HCT116 (cell line): ENCODE data around the gene MCRIP1.

ENCODE experiments used
- EGR1 ChIP-seq: IDR thresholded peaks from 2 replicates; pipeline ENCODE4 v1.6.1; 2012; ENCODE audit warnings: low read depth
- POLR2A ChIP-seq: IDR thresholded peaks from 2 replicates; pipeline ENCODE4 v1.7.0; 2011; ENCODE audit warnings: borderline replicate concordance; ENCODE audit not compliant: insufficient read depth, insufficient read length; ENCODE audit errors: extremely low read depth
- POLR2AphosphoS5 ChIP-seq: IDR thresholded peaks from 2 replicates; pipeline ENCODE4 v1.6.1; 2011; ENCODE audit warnings: mild to moderate bottlenecking, low read depth, low read length, moderate library complexity
- RAD21 ChIP-seq: IDR thresholded peaks from 2 replicates; pipeline ENCODE4 v1.6.1; 2012; ENCODE audit warnings: low read depth, mild to moderate bottlenecking
- SIN3A ChIP-seq: IDR thresholded peaks from 2 replicates; pipeline ENCODE4 v1.6.1; 2012; ENCODE audit warnings: low read depth
- TF ChIP-seq, protein P1 (sequence below), 3 experiments: fragments of 200-600 bp in 1 of 3; sonication (generic) in 1 of 3; IDR thresholded peaks in 2 of 3; conservative IDR thresholded peaks in 1 of 3; 2 replicates each; pipeline ENCODE4 v1.5.1; 2012 to 2017; ENCODE audit warnings: low read depth in 2 of 3, low read length in 2 of 3, antibody characterized with exemption in 1 of 3, borderline replicate concordance in 1 of 3, control low read depth in 1 of 3, mild to moderate bottlenecking in 1 of 3, mixed read lengths in 1 of 3, mixed run types in 1 of 3, moderate library complexity in 1 of 3; ENCODE audit not compliant: insufficient read depth in 1 of 3

DNA sequence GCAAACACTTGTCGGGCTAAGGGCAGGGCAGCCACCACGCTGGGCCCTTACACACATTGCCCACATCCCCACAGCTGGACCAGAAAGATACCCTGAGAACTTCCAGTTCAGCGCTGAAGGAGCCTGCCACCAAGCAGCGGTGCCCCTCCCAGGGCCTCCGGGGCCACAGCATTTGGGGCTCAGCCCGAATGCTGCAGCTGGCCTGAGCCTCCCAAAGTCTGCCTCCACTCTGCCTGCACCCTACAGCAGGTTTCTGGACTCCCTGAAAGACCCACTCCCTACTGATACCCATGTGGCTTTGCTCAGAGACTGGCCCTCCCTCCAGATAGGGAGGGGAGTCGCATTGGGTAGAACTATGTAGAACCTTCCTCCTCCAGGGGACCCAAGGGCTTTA, 1.5 kb downstream of the MCRIP1 start:
- TF ChIP-seq, protein P1, sequence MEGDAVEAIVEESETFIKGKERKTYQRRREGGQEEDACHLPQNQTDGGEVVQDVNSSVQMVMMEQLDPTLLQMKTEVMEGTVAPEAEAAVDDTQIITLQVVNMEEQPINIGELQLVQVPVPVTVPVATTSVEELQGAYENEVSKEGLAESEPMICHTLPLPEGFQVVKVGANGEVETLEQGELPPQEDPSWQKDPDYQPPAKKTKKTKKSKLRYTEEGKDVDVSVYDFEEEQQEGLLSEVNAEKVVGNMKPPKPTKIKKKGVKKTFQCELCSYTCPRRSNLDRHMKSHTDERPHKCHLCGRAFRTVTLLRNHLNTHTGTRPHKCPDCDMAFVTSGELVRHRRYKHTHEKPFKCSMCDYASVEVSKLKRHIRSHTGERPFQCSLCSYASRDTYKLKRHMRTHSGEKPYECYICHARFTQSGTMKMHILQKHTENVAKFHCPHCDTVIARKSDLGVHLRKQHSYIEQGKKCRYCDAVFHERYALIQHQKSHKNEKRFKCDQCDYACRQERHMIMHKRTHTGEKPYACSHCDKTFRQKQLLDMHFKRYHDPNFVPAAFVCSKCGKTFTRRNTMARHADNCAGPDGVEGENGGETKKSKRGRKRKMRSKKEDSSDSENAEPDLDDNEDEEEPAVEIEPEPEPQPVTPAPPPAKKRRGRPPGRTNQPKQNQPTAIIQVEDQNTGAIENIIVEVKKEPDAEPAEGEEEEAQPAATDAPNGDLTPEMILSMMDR (IDR thresholded peaks at IDR 0.05 in 2 of 3, conservative IDR thresholded peaks at IDR 0.05 in 1 of 3; ENCODE audit: borderline replicate concordance in 1 of 3, insufficient read depth in 1 of 3, low read depth in 2 of 3, low read length in 2 of 3) = no peak
- TF ChIP-seq SIN3A (no peak), POLR2AphosphoS5 (no peak), POLR2A (no peak), EGR1 (no peak), RAD21 (no peak)
